ENCODE measurements around the gene FOSB. TPM values are rescaled to one million over a fixed set of nuclear protein-coding genes. Genes with fewer than 3 reads are reported as not detected.

The FOSB gene
- total and polyA plus RNA-seq, 5 donors from 2014 or later = 5.2 to 731 (median 11.3) TPM

DNA sequence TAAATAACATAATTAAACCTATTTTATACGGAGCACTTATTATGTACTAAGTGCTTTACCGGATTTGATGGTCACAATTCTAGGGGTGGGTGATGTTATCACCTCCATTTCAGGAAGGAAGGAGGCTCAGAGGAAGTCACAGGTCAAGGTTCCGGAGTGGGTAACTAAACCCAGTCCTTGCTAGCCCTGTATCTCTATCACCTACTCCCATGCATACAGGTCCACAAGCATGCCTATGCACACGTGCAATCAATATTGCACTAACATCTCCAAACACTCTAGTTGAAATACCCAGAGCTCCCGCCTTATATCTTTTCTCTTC lies 17.8 kb upstream of the FOSB start:
- H3K27ac ChIP-seq (ENCODE audit: insufficient read depth, low read length, poor library complexity, severe bottlenecking) = peak overlapping the region; percentile 99
- Mint-ChIP-seq H3K4me1 (peaks cover 13 to 61% (median 45%) of the 10 kb centered on the region in 4 donors), H3K27ac (peak overlapping the region; percentile 96 to 100 (median 100)), H3K4me3 (peak overlapping the region; percentile 92 to 99 (median 98)), H3K36me3 (peaks cover 4% of the 10 kb centered on the region), H3K27me3 (peaks cover 21% of the 10 kb centered on the region), H3K9me3 (peaks cover 0 to 6% (median 0%) of the 10 kb centered on the region in 7 donors)
- H3K4me1 ChIP-seq (ENCODE audit: control insufficient read depth, insufficient read depth, low read length, poor library complexity, severe bottlenecking) = peaks cover 29% of the 10 kb centered on the region
- H3K4me3 ChIP-seq (ENCODE audit: low read depth, low read length) = peak overlapping the region; percentile 91
- no peaks in the 10 kb centered on the region for H3K27me3 ChIP-seq (ENCODE audit: control insufficient read depth, insufficient read depth, low read length)
- peak in 2 of 3 donors; percentile 24 to 56 for DNase-seq
- ATAC-seq (ENCODE audit: low read depth in 2 of 2) = peak; percentile 4 to 13
- no peaks in the 10 kb centered on the region for H3K9me3 ChIP-seq (ENCODE audit: control insufficient read depth in 2 of 2, low read length in 2 of 2)
- H3K36me3 ChIP-seq (ENCODE audit: control insufficient read depth, insufficient read depth, low read length) = no peaks in the 10 kb centered on the region

DNA sequence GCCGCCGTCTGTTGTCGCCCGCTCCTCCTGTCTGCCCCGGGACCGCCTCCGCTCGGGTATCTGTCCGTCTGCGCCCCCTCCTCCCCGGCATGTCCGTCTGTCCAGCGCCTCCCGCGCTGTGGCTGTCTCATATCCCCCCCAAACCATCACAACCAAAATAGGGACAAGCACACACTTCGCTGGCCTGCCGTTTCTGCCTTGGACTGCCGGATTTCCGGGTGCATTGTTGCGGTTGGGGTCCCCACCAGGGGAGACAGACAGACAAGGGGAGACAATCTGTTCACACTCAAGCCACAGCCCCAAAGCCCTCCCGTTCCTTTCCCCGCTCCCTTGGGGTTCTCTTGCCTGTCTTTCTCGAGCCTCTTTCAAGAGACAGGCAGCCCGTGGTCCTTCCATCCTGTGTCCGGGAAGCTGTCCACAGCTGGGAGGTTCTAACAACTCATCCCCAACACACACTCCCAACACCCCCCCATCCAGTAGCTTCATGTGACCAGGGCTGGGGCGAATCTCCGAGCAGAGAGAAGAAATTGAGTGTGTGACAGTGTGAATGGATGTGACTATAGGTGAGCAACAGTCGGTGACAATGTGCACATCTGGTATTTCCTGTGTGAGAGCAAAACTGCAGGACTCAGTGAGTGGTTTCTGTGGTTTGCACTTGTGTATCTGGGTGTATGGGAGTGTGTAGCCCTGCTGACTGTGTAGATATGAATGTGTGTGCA lies 16.5 kb upstream of the FOSB start:
- Histone ChIP-seq H3K36me3 (ENCODE audit: control insufficient read depth, insufficient read depth, low read length) (no peaks in the 10 kb centered on the region), H3K9me3 (ENCODE audit: control insufficient read depth in 2 of 2, low read length in 2 of 2) (no peaks in the 10 kb centered on the region), H3K4me1 (ENCODE audit: control insufficient read depth, insufficient read depth, low read length, poor library complexity, severe bottlenecking) (peaks cover 37% of the 10 kb centered on the region), H3K4me3 (ENCODE audit: low read depth, low read length) (peak overlapping the region; percentile 72), H3K27me3 (ENCODE audit: control insufficient read depth, insufficient read depth, low read length) (no peaks in the 10 kb centered on the region), H3K27ac (ENCODE audit: insufficient read depth, low read length, poor library complexity, severe bottlenecking) (peak overlapping the region; percentile 99)
- ATAC-seq (ENCODE audit: low read depth in 2 of 2) (peak; percentile 54 to 55), DNase-seq (peak; percentile 61 to 81 (median 74))
- peak overlapping the region; percentile 96 to 100 (median 100) for H3K27ac Mint-ChIP-seq
- peaks cover 12 to 58% (median 44%) of the 10 kb centered on the region in 4 donors for H3K4me1 Mint-ChIP-seq
- peaks cover 0 to 6% (median 0%) of the 10 kb centered on the region in 7 donors for H3K9me3 Mint-ChIP-seq
- H3K27me3 Mint-ChIP-seq = peaks cover 21% of the 10 kb centered on the region
- peak overlapping the region; percentile 90 to 98 (median 92) for H3K4me3 Mint-ChIP-seq
- peaks cover 4% of the 10 kb centered on the region for H3K36me3 Mint-ChIP-seq

DNA sequence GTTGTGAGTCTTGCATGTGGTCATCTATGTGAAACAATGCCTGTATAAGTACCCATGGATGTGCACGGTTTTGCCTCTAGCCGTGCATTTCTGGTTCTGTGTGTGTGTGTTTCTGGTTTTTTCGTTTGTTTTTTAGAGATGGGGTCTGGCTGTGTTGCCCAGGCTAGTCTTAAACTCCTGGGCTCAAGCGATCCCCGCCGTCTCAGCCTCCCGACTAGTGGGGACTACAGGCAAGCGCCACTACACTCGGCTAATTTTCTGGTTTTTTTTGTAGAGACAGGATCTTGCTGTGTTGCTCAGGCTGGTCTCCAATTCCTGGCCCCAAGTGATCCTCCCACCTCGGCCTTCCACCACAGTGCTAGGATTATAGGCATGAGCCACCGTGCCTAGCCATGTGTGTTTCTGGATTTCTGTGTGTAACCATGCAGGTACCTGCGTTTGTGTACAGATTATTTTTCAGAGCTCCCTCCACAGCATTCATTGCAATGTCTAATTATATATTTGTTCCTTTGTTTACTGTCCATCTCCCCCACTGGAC lies 15.9 kb upstream of the FOSB start:
- Mint-ChIP-seq H3K27ac (peak overlapping the region; percentile 96 to 100 (median 100)), H3K4me3 (peak overlapping the region; percentile 90 to 98 (median 92)), H3K4me1 (peaks cover 9 to 58% (median 45%) of the 10 kb centered on the region in 4 donors), H3K9me3 (peaks cover 0 to 6% (median 0%) of the 10 kb centered on the region in 7 donors), H3K27me3 (peaks cover 21% of the 10 kb centered on the region), H3K36me3 (peaks cover 4% of the 10 kb centered on the region)
- Histone ChIP-seq H3K4me1 (ENCODE audit: control insufficient read depth, insufficient read depth, low read length, poor library complexity, severe bottlenecking) (peaks cover 40% of the 10 kb centered on the region), H3K9me3 (ENCODE audit: control insufficient read depth in 2 of 2, low read length in 2 of 2) (no peaks in the 10 kb centered on the region), H3K36me3 (ENCODE audit: control insufficient read depth, insufficient read depth, low read length) (no peaks in the 10 kb centered on the region), H3K27ac (ENCODE audit: insufficient read depth, low read length, poor library complexity, severe bottlenecking) (peak overlapping the region; percentile 99), H3K27me3 (ENCODE audit: control insufficient read depth, insufficient read depth, low read length) (no peaks in the 10 kb centered on the region), H3K4me3 (ENCODE audit: low read depth, low read length) (peak overlapping the region; percentile 72)
- ATAC-seq (ENCODE audit: low read depth in 2 of 2) (no peak), DNase-seq (no peak)

DNA sequence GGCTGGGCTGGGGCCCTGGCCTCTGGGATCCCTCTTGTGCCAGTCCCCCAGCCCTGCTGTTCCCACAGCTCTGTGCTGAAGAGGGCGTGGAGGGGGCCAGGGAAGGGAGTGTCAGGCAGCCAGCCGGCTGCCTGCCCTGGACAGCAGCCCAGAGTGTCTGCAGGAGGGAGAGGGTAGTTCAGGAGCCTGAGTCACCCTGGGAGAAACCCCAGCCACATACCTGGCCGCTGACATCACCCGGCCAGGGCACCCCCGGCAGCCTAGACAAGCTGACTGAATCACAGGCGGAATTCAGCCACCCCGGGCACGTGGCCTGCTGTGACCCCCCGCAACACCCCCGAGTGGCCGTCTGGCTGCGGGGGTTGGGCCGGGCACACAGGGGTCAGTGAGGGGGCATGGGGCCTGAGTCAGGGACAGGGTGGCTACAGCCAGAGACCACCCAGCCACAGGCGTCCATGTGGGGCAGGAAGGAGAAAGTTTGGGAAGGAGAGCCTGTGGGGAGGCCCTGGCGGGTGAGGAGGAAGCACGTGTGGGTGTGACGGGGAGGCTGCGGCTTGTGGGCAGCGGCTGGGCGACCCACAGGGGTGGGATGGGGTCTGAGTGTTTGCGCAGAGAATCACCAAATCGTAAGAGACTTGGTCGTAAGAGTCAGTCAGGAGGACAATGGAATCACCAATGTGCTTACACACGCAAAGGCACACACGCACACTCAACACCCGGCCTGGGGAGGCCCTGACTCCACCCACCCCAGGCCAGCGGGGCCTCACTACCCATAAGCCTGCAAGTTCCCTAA lies 11.9 kb upstream of the FOSB start:
- ATAC-seq (ENCODE audit: low read depth in 2 of 2) = peak; percentile 36 to 38
- no peak overlapping the region for H3K27ac ChIP-seq (ENCODE audit: insufficient read depth, low read length, poor library complexity, severe bottlenecking)
- no peaks in the 10 kb centered on the region for H3K9me3 ChIP-seq (ENCODE audit: control insufficient read depth in 2 of 2, low read length in 2 of 2)
- peak overlapping the region; percentile 52 to 67 (median 55) for H3K27ac Mint-ChIP-seq
- DNase-seq = peak in 1 of 3 donors; percentile 48
- H3K36me3 Mint-ChIP-seq = no peaks in the 10 kb centered on the region
- H3K9me3 Mint-ChIP-seq = peaks cover 0 to 3% (median 0%) of the 10 kb centered on the region in 7 donors
- peaks cover 22% of the 10 kb centered on the region for H3K4me1 ChIP-seq (ENCODE audit: control insufficient read depth, insufficient read depth, low read length, poor library complexity, severe bottlenecking)
- peak overlapping the region in 2 of 4 donors; percentile 38 to 73 for H3K4me3 Mint-ChIP-seq
- peaks cover 9% of the 10 kb centered on the region for H3K27me3 Mint-ChIP-seq
- no peak overlapping the region for H3K4me3 ChIP-seq (ENCODE audit: low read depth, low read length)
- peaks cover 6 to 31% (median 24%) of the 10 kb centered on the region in 4 donors for H3K4me1 Mint-ChIP-seq
- no peaks in the 10 kb centered on the region for H3K36me3 ChIP-seq (ENCODE audit: control insufficient read depth, insufficient read depth, low read length)
- no peaks in the 10 kb centered on the region for H3K27me3 ChIP-seq (ENCODE audit: control insufficient read depth, insufficient read depth, low read length)

DNA sequence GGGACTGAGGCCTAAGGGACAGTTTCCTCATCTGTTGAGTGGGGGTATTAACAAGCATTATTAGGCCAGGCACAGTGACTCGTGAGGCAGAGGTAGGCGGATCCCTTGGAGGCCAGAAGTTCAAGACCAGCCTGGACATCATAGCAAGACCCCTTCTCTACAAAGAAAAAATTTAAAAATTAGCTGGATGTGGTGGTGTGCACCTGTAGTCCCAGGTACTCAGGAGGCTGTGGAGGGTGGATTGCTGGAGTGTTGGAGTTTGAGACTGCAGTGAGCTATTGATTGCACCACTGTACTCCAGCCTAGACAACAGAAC lies 11.3 kb upstream of the FOSB start:
- no peaks in the 10 kb centered on the region for H3K27me3 ChIP-seq (ENCODE audit: control insufficient read depth, insufficient read depth, low read length)
- Mint-ChIP-seq H3K27ac (peak overlapping the region in 2 of 3 donors; percentile 47 to 52), H3K4me3 (peak overlapping the region in 1 of 4 donors; percentile 73), H3K4me1 (peaks cover 4 to 26% (median 21%) of the 10 kb centered on the region in 4 donors), H3K36me3 (no peaks in the 10 kb centered on the region), H3K27me3 (peaks cover 8% of the 10 kb centered on the region), H3K9me3 (peaks cover 0 to 2% (median 0%) of the 10 kb centered on the region in 7 donors)
- peaks cover 17% of the 10 kb centered on the region for H3K4me1 ChIP-seq (ENCODE audit: control insufficient read depth, insufficient read depth, low read length, poor library complexity, severe bottlenecking)
- H3K27ac ChIP-seq (ENCODE audit: insufficient read depth, low read length, poor library complexity, severe bottlenecking) = no peak overlapping the region
- no peak for ATAC-seq (ENCODE audit: low read depth in 2 of 2)
- no peaks in the 10 kb centered on the region for H3K9me3 ChIP-seq (ENCODE audit: control insufficient read depth in 2 of 2, low read length in 2 of 2)
- H3K36me3 ChIP-seq (ENCODE audit: control insufficient read depth, insufficient read depth, low read length) = no peaks in the 10 kb centered on the region
- no peak for DNase-seq
- no peak overlapping the region for H3K4me3 ChIP-seq (ENCODE audit: low read depth, low read length)

DNA sequence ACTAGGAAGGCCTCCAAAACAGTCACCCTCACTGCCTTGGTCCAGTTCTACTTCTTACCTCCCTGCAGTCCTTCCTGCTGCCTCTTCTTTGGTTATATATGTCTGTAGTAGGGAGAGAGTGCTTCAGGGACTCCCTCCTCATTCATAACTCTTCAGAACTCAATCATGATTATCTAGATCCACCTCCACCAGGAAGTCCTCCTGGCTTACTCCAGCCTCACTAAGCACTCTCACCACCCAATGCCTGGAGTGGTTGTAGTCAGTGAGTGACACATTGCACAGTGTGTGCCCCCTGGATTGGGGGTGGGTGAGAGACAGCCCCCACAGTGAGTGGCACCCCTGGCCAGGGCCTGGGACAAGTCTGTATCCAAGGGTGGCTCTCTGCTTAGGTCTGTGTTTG lies 10.0 kb upstream of the FOSB start:
- Mint-ChIP-seq H3K27me3 (peaks cover 5% of the 10 kb centered on the region), H3K4me3 (peak overlapping the region in 1 of 4 donors; percentile 78)

DNA sequence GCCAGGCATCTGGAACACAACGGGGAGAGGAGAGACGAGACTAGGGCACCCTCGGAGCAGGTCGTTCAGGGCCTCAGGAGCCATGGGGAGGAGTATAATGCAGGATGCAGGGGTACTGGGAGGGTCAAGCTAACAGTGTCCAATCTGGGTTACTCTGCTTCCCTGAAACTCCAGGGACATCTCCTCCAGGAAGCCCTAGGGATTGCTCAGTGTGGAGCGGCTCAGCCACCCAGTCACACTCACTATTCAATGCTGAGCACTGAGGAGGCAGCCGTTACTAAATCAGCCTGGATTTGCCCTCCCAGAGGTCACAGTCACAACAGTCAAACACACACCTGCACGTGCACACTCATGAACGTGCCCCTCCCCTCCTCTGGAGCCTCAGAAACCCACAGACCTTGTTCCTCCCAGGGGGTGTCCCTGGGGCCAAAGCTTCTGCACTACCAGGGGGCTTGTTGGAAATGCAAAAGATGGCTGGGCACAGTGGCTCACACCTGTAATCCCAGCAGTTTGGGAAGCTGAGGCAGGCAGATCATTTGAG lies 6.9 kb upstream of the FOSB start:
- H3K27me3 Mint-ChIP-seq = peaks cover 10% of the 10 kb centered on the region
- no peak overlapping the region for H3K27ac ChIP-seq (ENCODE audit: insufficient read depth, low read length, poor library complexity, severe bottlenecking)
- no peak overlapping the region for H3K27ac Mint-ChIP-seq
- no peak overlapping the region for H3K4me3 ChIP-seq (ENCODE audit: low read depth, low read length)
- ATAC-seq (ENCODE audit: low read depth in 2 of 2) = no peak
- no peaks in the 10 kb centered on the region for H3K9me3 ChIP-seq (ENCODE audit: control insufficient read depth in 2 of 2, low read length in 2 of 2)
- peaks cover 2% of the 10 kb centered on the region for H3K27me3 ChIP-seq (ENCODE audit: control insufficient read depth, insufficient read depth, low read length)
- no peaks in the 10 kb centered on the region for H3K36me3 ChIP-seq (ENCODE audit: control insufficient read depth, insufficient read depth, low read length)
- H3K9me3 Mint-ChIP-seq = no peaks in the 10 kb centered on the region
- H3K4me1 Mint-ChIP-seq = peaks cover 0 to 8% (median 5%) of the 10 kb centered on the region in 4 donors
- H3K4me1 ChIP-seq (ENCODE audit: control insufficient read depth, insufficient read depth, low read length, poor library complexity, severe bottlenecking) = peaks cover 8% of the 10 kb centered on the region
- H3K4me3 Mint-ChIP-seq = no peak overlapping the region
- no peak for DNase-seq
- no peaks in the 10 kb centered on the region for H3K36me3 Mint-ChIP-seq

More for the DNA sequence above, 10.0 kb upstream of the FOSB start:
- Histone ChIP-seq H3K9me3 (ENCODE audit: control insufficient read depth in 2 of 2, low read length in 2 of 2) (no peaks in the 10 kb centered on the region), H3K36me3 (ENCODE audit: control insufficient read depth, insufficient read depth, low read length) (no peaks in the 10 kb centered on the region), H3K27ac (ENCODE audit: insufficient read depth, low read length, poor library complexity, severe bottlenecking) (no peak overlapping the region), H3K27me3 (ENCODE audit: control insufficient read depth, insufficient read depth, low read length) (no peaks in the 10 kb centered on the region), H3K4me3 (ENCODE audit: low read depth, low read length) (no peak overlapping the region), H3K4me1 (ENCODE audit: control insufficient read depth, insufficient read depth, low read length, poor library complexity, severe bottlenecking) (peaks cover 12% of the 10 kb centered on the region)
- no peaks in the 10 kb centered on the region for H3K36me3 Mint-ChIP-seq
- no peaks in the 10 kb centered on the region for H3K9me3 Mint-ChIP-seq
- H3K4me1 Mint-ChIP-seq = peaks cover 0 to 17% (median 12%) of the 10 kb centered on the region in 4 donors
- ATAC-seq (ENCODE audit: low read depth in 2 of 2) = no peak
- no peak overlapping the region for H3K27ac Mint-ChIP-seq
- no peak for DNase-seq

All from CD4-positive, CD25-positive, alpha-beta regulatory T cell (primary cell).